Mesendoderm (in vitro differentiated cells): ENCODE measurements around the gene NUTM2F.
"Not testable (repeated sequence)": the region's sequence is repeated elsewhere in the genome, so short reads cannot be mapped to it uniquely, and the experiment has no call there.

Experiments used
- DNase-seq: peaks from one replicate; pipeline ENCODE4 v3.0.0; 2013
- H2AK5ac ChIP-seq: 2 replicates; pipeline ENCODE4 v1.6.1; 2013; ENCODE audit warnings: low read length, inconsistent platforms
- H2BK120ac ChIP-seq: 2 replicates; pipeline ENCODE4 v1.6.1; 2013; ENCODE audit warnings: low read depth, mild to moderate bottlenecking, low read length, moderate library complexity, mixed read lengths
- H2BK15ac ChIP-seq: replicated peaks from 2 replicates; pipeline ENCODE4 v1.6.1; 2013; ENCODE audit warnings: low read depth, mild to moderate bottlenecking, moderate library complexity
- H2BK5ac ChIP-seq: 2 replicates; pipeline ENCODE4 v1.6.1; 2013; ENCODE audit warnings: low read length, inconsistent platforms
- H3K18ac ChIP-seq: 2 replicates; pipeline ENCODE4 v1.6.1; 2013; ENCODE audit warnings: mild to moderate bottlenecking, low read length, mixed read lengths
- H3K23ac ChIP-seq: one replicate; pipeline ENCODE4 v1.6.1; 2013; ENCODE audit warnings: low read length
- H3K27ac ChIP-seq: 2 replicates; pipeline ENCODE4 v1.5.1; 2013; ENCODE audit warnings: low read depth, mild to moderate bottlenecking, inconsistent platforms, low read length, moderate library complexity
- H3K27me3 ChIP-seq: 2 replicates; pipeline ENCODE4 v1.6.1; 2013; ENCODE audit warnings: low read length, control low read depth, mild to moderate bottlenecking, inconsistent platforms; ENCODE audit not compliant: insufficient read depth, poor library complexity
- H3K36me3 ChIP-seq: 2 replicates; pipeline ENCODE4 v1.6.1; 2013; ENCODE audit warnings: low read length, inconsistent platforms; ENCODE audit not compliant: control insufficient read depth, insufficient read depth
- H3K4ac ChIP-seq: one replicate; pipeline ENCODE4 v1.6.1; 2013; ENCODE audit warnings: low read depth, mild to moderate bottlenecking, low read length, moderate library complexity
- H3K4me1 ChIP-seq: 2 replicates; pipeline ENCODE4 v1.6.1; 2013; ENCODE audit warnings: low read depth, low read length, inconsistent platforms; ENCODE audit not compliant: control insufficient read depth
- H3K4me2 ChIP-seq: 2 replicates; pipeline ENCODE4 v1.6.1; 2013; ENCODE audit warnings: low read length
- H3K4me3 ChIP-seq: 2 replicates; pipeline ENCODE4 v1.5.1; 2013; ENCODE audit warnings: mild to moderate bottlenecking, low read length
- H3K56ac ChIP-seq: one replicate; pipeline ENCODE4 v1.6.1; 2013; ENCODE audit warnings: low read length
- H3K79me1 ChIP-seq: 2 replicates; pipeline ENCODE4 v1.6.1; 2013; ENCODE audit warnings: low read length, inconsistent platforms
- H3K79me2 ChIP-seq: 2 replicates; pipeline ENCODE4 v1.6.1; 2013; ENCODE audit warnings: mild to moderate bottlenecking, low read length; ENCODE audit not compliant: control insufficient read depth, insufficient read depth
- H3K9ac ChIP-seq: 2 replicates; pipeline ENCODE4 v1.6.1; 2013; ENCODE audit warnings: low read length, inconsistent platforms
- H4K5ac ChIP-seq: one replicate; pipeline ENCODE4 v1.6.1; 2013; ENCODE audit warnings: low read length
- H4K8ac ChIP-seq: one replicate; pipeline ENCODE4 v1.6.1; 2013; ENCODE audit warnings: low read depth, mild to moderate bottlenecking, control low read depth, low read length, moderate library complexity
- WGBS: extraction: QIAGEN DNeasy Blood & Tissue Kit; methylation state at CpG from one replicate; pipeline ENCODE4 v1.1.7; 2013; ENCODE audit warnings: low lambda C conversion rate, missing lambda C conversion rate; ENCODE audit not compliant: insufficient coverage; ENCODE audit errors: extremely low coverage; 5-methylcytosine and 5-hydroxymethylcytosine counted together

Gene NUTM2F

DNA sequence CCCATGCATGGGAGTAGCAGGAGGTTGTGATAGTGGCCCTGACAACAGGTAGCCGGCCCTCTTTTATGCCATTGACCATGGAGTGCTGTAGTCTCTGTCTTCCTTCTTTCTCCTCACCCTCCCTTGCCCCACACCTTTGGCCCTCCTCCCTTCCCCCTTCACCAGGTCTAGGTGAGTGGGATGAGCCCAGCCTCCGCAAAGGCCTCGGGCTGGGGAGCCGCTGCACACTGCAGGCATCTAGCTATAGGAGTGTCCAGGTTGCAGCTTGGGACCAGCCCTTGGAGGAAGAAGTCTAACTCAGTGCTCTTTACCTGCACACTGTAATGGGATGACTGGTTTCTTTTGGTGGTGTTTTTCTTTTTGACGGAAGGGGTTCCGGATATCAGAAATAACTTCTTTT is 12.3 kb upstream of the NUTM2F start:
- not testable (repeated sequence) for H3K9ac ChIP-seq, H3K23ac ChIP-seq, H2BK5ac ChIP-seq, H2BK120ac ChIP-seq, H2AK5ac ChIP-seq, H3K4me3 ChIP-seq, H3K36me3 ChIP-seq, H3K18ac ChIP-seq, DNase-seq, H3K4me1 ChIP-seq, H3K4ac ChIP-seq, H3K27ac ChIP-seq, H3K27me3 ChIP-seq, H2BK15ac ChIP-seq, H4K8ac ChIP-seq, H3K4me2 ChIP-seq, H4K5ac ChIP-seq, H3K79me1 ChIP-seq, H3K79me2 ChIP-seq, H3K56ac ChIP-seq
- WGBS = no CpG with 5 or more reads among the region's 6 CpGs

DNA sequence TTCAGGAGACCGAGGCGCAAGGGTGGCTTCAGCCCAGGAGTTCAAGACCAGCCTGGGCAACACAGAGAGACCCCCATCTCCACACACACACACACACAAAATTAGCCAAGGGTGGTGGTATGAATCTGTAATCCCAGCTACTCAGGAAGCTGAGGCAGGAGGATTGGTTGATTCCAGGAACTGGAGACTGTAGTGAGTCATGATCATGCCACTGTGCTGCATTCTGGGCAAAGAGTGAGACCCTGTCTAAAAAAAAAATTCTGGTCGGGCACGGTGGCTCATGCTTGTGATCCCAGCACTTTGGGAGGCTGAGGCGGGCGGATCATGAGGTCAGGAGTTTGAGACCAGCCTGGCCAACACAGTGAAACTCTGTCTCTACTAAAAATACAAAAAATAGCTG is 11.2 kb upstream of the NUTM2F start:
- H3K79me1 ChIP-seq, H3K36me3 ChIP-seq, H2BK120ac ChIP-seq, H4K5ac ChIP-seq, H3K18ac ChIP-seq, H3K56ac ChIP-seq, DNase-seq, H3K79me2 ChIP-seq, H2AK5ac ChIP-seq, H3K4me2 ChIP-seq, H2BK5ac ChIP-seq, H3K27me3 ChIP-seq, H4K8ac ChIP-seq, H3K9ac ChIP-seq, H3K27ac ChIP-seq, H2BK15ac ChIP-seq, H3K4me1 ChIP-seq, H3K23ac ChIP-seq, H3K4ac ChIP-seq, H3K4me3 ChIP-seq: not testable (repeated sequence)
- no CpG with 5 or more reads among the region's 6 CpGs for WGBS

DNA sequence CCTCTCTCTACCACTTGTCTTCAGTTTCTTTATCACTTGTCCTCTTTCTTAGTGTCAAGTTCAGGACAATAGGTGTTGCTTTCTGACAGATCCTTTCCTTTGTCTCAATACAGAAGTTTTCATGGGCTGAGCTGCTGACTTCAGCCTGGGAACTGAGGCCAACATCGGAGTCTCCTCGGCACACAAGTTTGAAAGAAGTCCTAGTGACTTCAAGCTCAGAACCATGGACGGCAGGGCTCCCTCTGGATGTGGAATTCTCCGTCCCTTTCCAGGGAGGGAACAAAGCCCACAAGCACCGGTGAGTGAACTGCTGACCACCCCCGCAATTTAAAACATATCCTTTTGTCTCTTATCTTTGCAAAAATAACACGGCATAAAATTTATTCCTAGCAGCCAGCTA is 10.3 kb upstream of the NUTM2F start:
- not testable (repeated sequence) for H2BK5ac ChIP-seq, H2BK15ac ChIP-seq, H3K9ac ChIP-seq, H3K79me2 ChIP-seq, H4K8ac ChIP-seq, H3K56ac ChIP-seq, H3K4me3 ChIP-seq, H3K27me3 ChIP-seq, H4K5ac ChIP-seq, H3K4me2 ChIP-seq, H3K27ac ChIP-seq, H3K4me1 ChIP-seq, H2BK120ac ChIP-seq, H2AK5ac ChIP-seq, H3K18ac ChIP-seq, H3K4ac ChIP-seq, H3K36me3 ChIP-seq, H3K79me1 ChIP-seq, H3K23ac ChIP-seq
- DNase-seq = peak; percentile 88
- no CpG with 5 or more reads among the region's 7 CpGs for WGBS

DNA sequence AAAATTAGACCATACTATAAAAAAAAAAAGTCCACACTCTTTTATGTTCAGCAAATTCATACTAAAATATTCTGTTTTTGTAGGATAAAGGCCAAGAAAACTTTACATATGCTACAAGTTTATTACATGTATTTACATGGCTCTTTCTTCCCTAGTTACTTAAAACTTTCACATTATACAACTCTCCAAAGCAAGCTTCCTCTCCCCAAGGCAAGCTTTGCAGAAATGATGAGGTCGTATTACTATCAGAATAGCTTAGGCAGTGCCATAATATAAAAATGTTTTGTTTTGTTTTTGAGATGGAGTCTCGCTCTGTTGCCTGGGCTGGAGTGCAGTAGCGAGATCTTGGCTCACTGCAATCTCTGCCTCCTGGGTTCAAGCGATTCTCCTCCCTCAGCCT is 8.0 kb upstream of the NUTM2F start:
- H2BK5ac ChIP-seq, H4K8ac ChIP-seq, H2AK5ac ChIP-seq, H3K79me1 ChIP-seq, H3K36me3 ChIP-seq, H3K4me3 ChIP-seq, H3K4ac ChIP-seq, H3K79me2 ChIP-seq, H3K23ac ChIP-seq, H3K9ac ChIP-seq, H4K5ac ChIP-seq, H3K4me2 ChIP-seq, H3K18ac ChIP-seq, H3K56ac ChIP-seq, H2BK15ac ChIP-seq, H2BK120ac ChIP-seq, H3K27me3 ChIP-seq, H3K27ac ChIP-seq, DNase-seq, H3K4me1 ChIP-seq: not testable (repeated sequence)
- no CpG with 5 or more reads among the region's 4 CpGs for WGBS

DNA sequence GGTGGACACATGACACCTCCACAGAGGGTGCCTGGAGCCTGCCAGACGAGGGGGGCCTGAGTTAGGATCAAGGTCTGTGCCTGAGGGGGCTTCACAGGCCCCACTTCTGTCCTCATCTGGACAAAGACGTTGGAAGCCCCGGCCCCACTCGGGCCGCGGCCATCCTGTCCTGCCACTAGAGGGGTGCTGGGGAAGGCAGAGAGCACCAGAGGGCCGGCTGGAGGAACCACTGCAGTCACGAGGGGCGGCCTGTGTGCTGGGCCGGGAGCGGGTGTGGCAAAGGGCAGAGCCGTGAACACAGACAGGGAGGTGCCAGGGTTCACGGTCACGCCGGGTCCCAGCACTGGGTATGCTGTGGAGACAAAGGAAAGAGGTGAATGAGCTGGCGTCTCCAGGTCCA is 2.9 kb downstream of the NUTM2F start:
- H3K56ac ChIP-seq, DNase-seq, H3K79me2 ChIP-seq, H3K36me3 ChIP-seq, H2BK5ac ChIP-seq, H3K23ac ChIP-seq, H4K8ac ChIP-seq, H3K4me2 ChIP-seq, H3K4me3 ChIP-seq, H3K4me1 ChIP-seq, H3K9ac ChIP-seq, H3K18ac ChIP-seq, H3K79me1 ChIP-seq, H3K27me3 ChIP-seq, H2AK5ac ChIP-seq, H4K5ac ChIP-seq, H3K27ac ChIP-seq, H3K4ac ChIP-seq, H2BK15ac ChIP-seq, H2BK120ac ChIP-seq: not testable (repeated sequence)
- WGBS = no CpG with 5 or more reads among the region's 16 CpGs

DNA sequence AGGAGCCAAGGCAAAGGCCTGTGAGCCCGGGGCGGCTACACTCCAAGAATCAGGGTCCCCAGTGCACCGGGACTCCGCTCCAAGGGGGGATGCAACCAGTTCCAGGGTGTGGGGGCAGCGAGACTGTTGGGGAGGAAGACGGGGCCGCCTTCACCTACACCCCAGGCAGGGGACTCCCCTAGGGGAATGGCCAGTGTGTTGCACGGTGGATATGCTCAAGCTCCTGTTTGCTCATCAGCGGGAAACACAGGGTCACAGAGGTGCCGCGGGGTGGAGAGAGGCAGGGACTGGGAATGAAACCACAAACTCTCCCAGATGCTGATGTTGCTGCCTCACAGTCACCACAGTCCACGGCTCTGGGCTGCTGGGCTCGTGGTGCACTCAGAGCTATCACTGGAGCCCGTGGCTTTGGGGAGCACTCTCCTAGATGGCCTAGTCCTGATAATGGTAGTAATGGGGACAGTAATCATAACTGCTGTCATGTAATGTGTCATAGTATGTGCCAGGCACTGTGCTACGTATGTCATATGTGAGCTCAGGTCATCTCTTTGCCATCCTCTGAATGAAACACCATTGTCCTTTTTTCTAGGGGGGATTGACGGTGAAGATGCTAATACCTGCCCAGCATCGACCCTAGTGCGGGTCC is 5.2 kb downstream of the NUTM2F start:
- not testable (repeated sequence) for H2AK5ac ChIP-seq, H3K4me1 ChIP-seq, H4K5ac ChIP-seq, H3K18ac ChIP-seq, H3K9ac ChIP-seq, H3K4me3 ChIP-seq, H4K8ac ChIP-seq, DNase-seq, H3K56ac ChIP-seq, H2BK5ac ChIP-seq, H3K4me2 ChIP-seq, H3K27me3 ChIP-seq, H3K4ac ChIP-seq, H3K27ac ChIP-seq, H3K79me1 ChIP-seq, H3K79me2 ChIP-seq, H2BK15ac ChIP-seq, H2BK120ac ChIP-seq, H3K23ac ChIP-seq, H3K36me3 ChIP-seq
- no CpG with 5 or more reads among the region's 18 CpGs for WGBS
